GM12892 (cell line): ENCODE measurements around the gene PILRA.

ENCODE experiments used
- POLR2A ChIP-seq: IDR thresholded peaks from 2 replicates; pipeline ENCODE4 v1.6.1; 2011; ENCODE audit warnings: low read depth, low read length, control low read depth
- POLR2AphosphoS5 ChIP-seq: IDR thresholded peaks from 2 replicates; pipeline ENCODE4 v1.6.1; 2011; ENCODE audit warnings: low read depth, low read length, control low read depth

- TF ChIP-seq POLR2AphosphoS5 = no peak
- no peak for TF ChIP-seq POLR2A
These were observed 16.1 kb upstream of the PILRA start for GRCh38 chr7:100357131-100357561.
